ENCODE measurements around the gene AKR7A2.

DNA sequence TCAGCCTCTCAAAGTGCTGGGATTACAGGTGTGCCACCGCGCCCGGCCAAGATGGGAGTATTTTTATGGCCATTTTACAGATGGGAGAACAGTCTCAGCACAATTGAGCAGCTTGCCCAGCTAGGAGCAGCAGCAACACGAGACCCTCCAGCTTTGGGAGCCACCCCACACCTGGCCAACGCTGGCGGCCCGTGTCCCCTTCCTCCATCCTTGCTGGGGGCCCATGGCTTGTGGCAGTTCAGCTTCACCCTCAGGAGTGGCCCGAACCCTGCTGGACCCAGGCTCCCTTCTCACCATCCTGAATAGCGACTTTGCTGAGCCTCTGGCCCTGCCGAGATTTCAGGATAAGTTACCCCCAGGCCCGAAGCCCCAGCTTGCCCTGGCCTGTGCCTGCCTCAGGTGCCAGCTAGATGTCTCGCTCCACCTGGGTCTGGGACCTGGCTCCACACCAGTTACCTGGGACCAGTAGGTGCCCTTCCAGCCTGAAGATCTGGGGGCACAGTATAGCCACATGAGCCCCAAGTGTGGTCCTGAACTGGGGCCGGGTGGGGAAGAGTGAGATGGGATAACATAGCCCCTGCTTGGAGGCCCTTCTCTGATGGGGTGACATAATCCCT lies 19.4 kb upstream of the AKR7A2 start:
- TF ChIP-seq CTCF (IDR thresholded peaks at IDR 0.05) (no peak), POLR2A (IDR thresholded peaks at IDR 0.05) (no peak)

All from testis (tissue), 2 donors.